K562 (cell line): ENCODE results near the gene SYMPK. TPM values are rescaled to one million over a fixed set of nuclear protein-coding genes. Genes with fewer than 3 reads are reported as not detected.

Source experiments
- CGGBP1 ChIP-seq: fragments of 250-450 bp; sonication (Bioruptor Pico); IDR thresholded peaks from 2 replicates; pipeline ENCODE4 v1.9.0; 2021; ENCODE audit warnings: mild to moderate bottlenecking
- CREB1 ChIP-seq, 2 experiments: sonication (generic) in 1 of 2; formaldehyde crosslinking in 1 of 2; IDR thresholded peaks; 2 replicates each; pipeline versions ENCODE4 v1.6.1 to v1.8.0; 2012 to 2022; ENCODE audit warnings: inconsistent platforms in 1 of 2, mild to moderate bottlenecking in 1 of 2, missing genetic modification reagents in 1 of 2, moderate library complexity in 1 of 2
- E2F1 ChIP-seq: sonication (generic); formaldehyde crosslinking; IDR thresholded peaks from 2 replicates; pipeline ENCODE4 v1.8.1; 2023; ENCODE audit warnings: mild to moderate bottlenecking, missing genetic modification reagents, moderate library complexity
- IFI16 ChIP-seq: fragments of 250-450 bp; sonication (Bioruptor Pico); IDR thresholded peaks from 2 replicates; pipeline ENCODE4 v2.1.2; 2022; ENCODE audit warnings: mild to moderate bottlenecking, inconsistent platforms
- KHSRP ChIP-seq: fragments of 450-650 bp; IDR thresholded peaks from 2 replicates; pipeline ENCODE4 v1.6.1; 2017
- MEF2D ChIP-seq: conservative IDR thresholded peaks from 2 replicates; pipeline ENCODE4 v1.6.1; 2016; ENCODE audit warnings: low read depth, missing genetic modification characterization, missing compliant biosample characterization
- MXI1 ChIP-seq: IDR thresholded peaks from 2 replicates; pipeline ENCODE4 v1.6.1; 2011; ENCODE audit warnings: low read depth, mild to moderate bottlenecking, improper control_type of control experiment, low read length
- NEUROD1 ChIP-seq: fragments of 150-350 bp; IDR thresholded peaks from 2 replicates; pipeline ENCODE4 v1.6.1; 2014; ENCODE audit warnings: borderline replicate concordance, low read length, low read depth; ENCODE audit not compliant: partially characterized antibody
- NR2F6 ChIP-seq: fragments of 450-650 bp; formaldehyde crosslinking; IDR thresholded peaks from 2 replicates; pipeline ENCODE4 v1.4.0; 2020; ENCODE audit warnings: mild to moderate bottlenecking
- PHF8 ChIP-seq: fragments of 200-600 bp; sonication (generic); IDR thresholded peaks from 2 replicates; pipeline ENCODE4 v1.6.1; 2012; ENCODE audit warnings: mixed run types, mild to moderate bottlenecking, inconsistent platforms, low read length, moderate library complexity, borderline replicate concordance
- POLR2H ChIP-seq: IDR thresholded peaks from 2 replicates; pipeline ENCODE4 v1.6.1; 2016; ENCODE audit warnings: missing genetic modification characterization, low read depth, mild to moderate bottlenecking, control low read depth, missing compliant biosample characterization, moderate library complexity
- PYGO2 ChIP-seq: fragments of 450-650 bp; IDR thresholded peaks from 2 replicates; pipeline ENCODE4 v1.6.1; 2016; ENCODE audit warnings: mild to moderate bottlenecking, missing genetic modification characterization, moderate library complexity, missing compliant biosample characterization
- SRF ChIP-seq, 2 experiments: fragments of 250-450, 450-650 bp in 1 of 2; sonication (Bioruptor Pico) in 1 of 2; sonication (generic) in 1 of 2; formaldehyde crosslinking; IDR thresholded peaks; 2 replicates each; pipeline versions ENCODE4 v1.5.0 to v1.5.1; 2020 to 2022; ENCODE audit warnings: mild to moderate bottlenecking in 1 of 2, missing genetic modification reagents in 1 of 2
- TGIF2 ChIP-seq: sonication (generic); formaldehyde crosslinking; IDR thresholded peaks from 2 replicates; pipeline ENCODE4 v1.8.1; 2022; ENCODE audit warnings: mild to moderate bottlenecking, missing genetic modification reagents, moderate library complexity
- ZNF175 ChIP-seq: fragments of 200-800 bp; sonication (Bioruptor generic); IDR thresholded peaks from 2 replicates; pipeline ENCODE4 v1.6.1; 2016; ENCODE audit warnings: low read depth, mild to moderate bottlenecking, missing genetic modification characterization, missing compliant biosample characterization
- polyA plus RNA-seq, 8 experiments: library from polyadenylated mRNA; depleted of rRNA in 4 of 8; stranded (reverse) in 5 of 8; unstranded in 3 of 8; fragments of >200 nt; fragmentation: Nextera tagmentation in 2 of 8; fragmentation: Illumina TruSeq in 1 of 8; extraction: Ambion mirVana in 2 of 8; extraction: Trizol in 1 of 8; gene quantifications; 2 replicates each; pipeline versions ENCODE4 v1.2.1 to v1.2.3, GENCODE V29; 2011 to 2014; ENCODE audit warnings: inconsistent platforms in 1 of 8, missing spikeins in 1 of 8
- total RNA-seq, 7 experiments: library from RNA; depleted of rRNA in 6 of 7; stranded (reverse); fragments of >200 nt in 6 of 7; fragmentation: Illumina TruSeq in 2 of 7; extraction: Trizol in 2 of 7; gene quantifications; 2 replicates each; pipeline versions ENCODE4 v1.2.1 to v1.2.3, GENCODE V29; 2011 to 2021; ENCODE audit warnings: low replicate concordance in 1 of 7
- TF ChIP-seq, protein P1 (sequence below): fragments of 450-650 bp; IDR thresholded peaks from 2 replicates; pipeline ENCODE4 v1.6.1; 2016; ENCODE audit warnings: low read depth, mild to moderate bottlenecking, moderate library complexity
- TF ChIP-seq, protein P2 (sequence below), 2 experiments: IDR thresholded peaks; 2 replicates each; pipeline ENCODE4 v1.6.1; 2012; ENCODE audit warnings: improper control_type of control experiment in 2 of 2, low read depth in 2 of 2, low read length in 2 of 2, borderline replicate concordance in 1 of 2
- TF ChIP-seq, protein P3 (sequence below): conservative IDR thresholded peaks from 2 replicates; pipeline ENCODE4 v1.6.1; 2011; ENCODE audit warnings: low read depth, mild to moderate bottlenecking, low read length; ENCODE audit not compliant: control insufficient read depth
- TF ChIP-seq, protein P4 (sequence below): sonication (generic); formaldehyde crosslinking; IDR thresholded peaks from 2 replicates; pipeline ENCODE4 v1.8.0; 2022; ENCODE audit warnings: missing genetic modification reagents, mild to moderate bottlenecking, moderate library complexity, borderline replicate concordance

SYMPK gene
- total and polyA plus RNA-seq, 9 of the 15 experiments (the other 6 are each of a cell fraction or from before 2014, with no cell fraction given): 0.73 to 95.5 (median 58.4) TPM

DNA sequence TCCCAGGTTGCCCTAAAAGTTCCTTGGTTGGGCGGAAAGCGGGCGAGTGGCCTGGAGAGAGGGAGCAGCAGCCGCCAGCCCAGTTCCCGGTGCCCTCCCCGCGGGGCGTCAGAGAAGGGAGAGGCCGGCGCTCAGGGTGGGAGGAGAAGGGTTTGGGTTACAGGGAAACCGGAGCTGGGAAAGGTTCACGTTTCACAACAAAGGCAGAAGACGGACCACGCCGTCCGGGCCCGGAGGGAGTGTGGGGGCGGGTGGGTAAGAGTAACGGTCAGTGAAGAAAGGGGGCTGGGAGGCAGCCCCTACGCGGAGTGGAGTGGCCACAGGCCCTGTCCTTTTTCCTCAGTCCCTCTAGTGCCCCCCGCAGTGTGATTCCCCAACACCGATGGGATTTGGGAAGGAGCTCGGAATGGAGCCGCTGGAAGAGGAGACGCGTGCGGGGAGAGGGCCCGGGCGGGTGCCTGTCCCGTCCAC, 95.5 kb downstream of the SYMPK start (continued):
- TF ChIP-seq, protein P1, sequence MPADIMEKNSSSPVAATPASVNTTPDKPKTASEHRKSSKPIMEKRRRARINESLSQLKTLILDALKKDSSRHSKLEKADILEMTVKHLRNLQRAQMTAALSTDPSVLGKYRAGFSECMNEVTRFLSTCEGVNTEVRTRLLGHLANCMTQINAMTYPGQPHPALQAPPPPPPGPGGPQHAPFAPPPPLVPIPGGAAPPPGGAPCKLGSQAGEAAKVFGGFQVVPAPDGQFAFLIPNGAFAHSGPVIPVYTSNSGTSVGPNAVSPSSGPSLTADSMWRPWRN: no peak
- TF ChIP-seq, protein P2, sequence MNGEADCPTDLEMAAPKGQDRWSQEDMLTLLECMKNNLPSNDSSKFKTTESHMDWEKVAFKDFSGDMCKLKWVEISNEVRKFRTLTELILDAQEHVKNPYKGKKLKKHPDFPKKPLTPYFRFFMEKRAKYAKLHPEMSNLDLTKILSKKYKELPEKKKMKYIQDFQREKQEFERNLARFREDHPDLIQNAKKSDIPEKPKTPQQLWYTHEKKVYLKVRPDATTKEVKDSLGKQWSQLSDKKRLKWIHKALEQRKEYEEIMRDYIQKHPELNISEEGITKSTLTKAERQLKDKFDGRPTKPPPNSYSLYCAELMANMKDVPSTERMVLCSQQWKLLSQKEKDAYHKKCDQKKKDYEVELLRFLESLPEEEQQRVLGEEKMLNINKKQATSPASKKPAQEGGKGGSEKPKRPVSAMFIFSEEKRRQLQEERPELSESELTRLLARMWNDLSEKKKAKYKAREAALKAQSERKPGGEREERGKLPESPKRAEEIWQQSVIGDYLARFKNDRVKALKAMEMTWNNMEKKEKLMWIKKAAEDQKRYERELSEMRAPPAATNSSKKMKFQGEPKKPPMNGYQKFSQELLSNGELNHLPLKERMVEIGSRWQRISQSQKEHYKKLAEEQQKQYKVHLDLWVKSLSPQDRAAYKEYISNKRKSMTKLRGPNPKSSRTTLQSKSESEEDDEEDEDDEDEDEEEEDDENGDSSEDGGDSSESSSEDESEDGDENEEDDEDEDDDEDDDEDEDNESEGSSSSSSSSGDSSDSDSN (IDR thresholded peaks at IDR 0.05; ENCODE audit: borderline replicate concordance in 1 of 2, low read depth in 2 of 2, low read length in 2 of 2): peak; percentile 24 to 76; a peak in 2 of 4 replicates
- no peak for TF ChIP-seq ZNF175
- no peak for TF ChIP-seq CREB1 (IDR thresholded peaks at IDR 0.05)
- TF ChIP-seq CREB1 (CRISPR knock-in tag; IDR thresholded peaks at IDR 0.05): peak; percentile 30; the same call in 1 of the 2 replicates
- TF ChIP-seq IFI16 (CRISPR knock-in tag): no peak
- TF ChIP-seq, protein P3, sequence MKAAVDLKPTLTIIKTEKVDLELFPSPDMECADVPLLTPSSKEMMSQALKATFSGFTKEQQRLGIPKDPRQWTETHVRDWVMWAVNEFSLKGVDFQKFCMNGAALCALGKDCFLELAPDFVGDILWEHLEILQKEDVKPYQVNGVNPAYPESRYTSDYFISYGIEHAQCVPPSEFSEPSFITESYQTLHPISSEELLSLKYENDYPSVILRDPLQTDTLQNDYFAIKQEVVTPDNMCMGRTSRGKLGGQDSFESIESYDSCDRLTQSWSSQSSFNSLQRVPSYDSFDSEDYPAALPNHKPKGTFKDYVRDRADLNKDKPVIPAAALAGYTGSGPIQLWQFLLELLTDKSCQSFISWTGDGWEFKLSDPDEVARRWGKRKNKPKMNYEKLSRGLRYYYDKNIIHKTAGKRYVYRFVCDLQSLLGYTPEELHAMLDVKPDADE: no peak
- TF ChIP-seq, protein P4, sequence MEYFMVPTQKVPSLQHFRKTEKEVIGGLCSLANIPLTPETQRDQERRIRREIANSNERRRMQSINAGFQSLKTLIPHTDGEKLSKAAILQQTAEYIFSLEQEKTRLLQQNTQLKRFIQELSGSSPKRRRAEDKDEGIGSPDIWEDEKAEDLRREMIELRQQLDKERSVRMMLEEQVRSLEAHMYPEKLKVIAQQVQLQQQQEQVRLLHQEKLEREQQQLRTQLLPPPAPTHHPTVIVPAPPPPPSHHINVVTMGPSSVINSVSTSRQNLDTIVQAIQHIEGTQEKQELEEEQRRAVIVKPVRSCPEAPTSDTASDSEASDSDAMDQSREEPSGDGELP: peak; percentile 45; the same call in 1 of the 2 replicates
- no peak for TF ChIP-seq SRF (CRISPR knock-in tag; IDR thresholded peaks at IDR 0.05)
- no peak for TF ChIP-seq NEUROD1
- no peak for TF ChIP-seq PYGO2
- peak; percentile 26; the same call in 1 of the 2 replicates for TF ChIP-seq PHF8
- 0 out of 2 replicates have a peak, but pooled peaks have one; percentile 52 for TF ChIP-seq MXI1
- TF ChIP-seq CGGBP1 (CRISPR knock-in tag): no peak
- TF ChIP-seq NR2F6 (CRISPR knock-in tag): no peak
- no peak for TF ChIP-seq POLR2H (tag)
- TF ChIP-seq MEF2D: no peak
- TF ChIP-seq TGIF2 (CRISPR knock-in tag): 0 out of 2 replicates have a peak, but pooled peaks have one; percentile 55
- TF ChIP-seq KHSRP: no peak
- TF ChIP-seq E2F1 (CRISPR knock-in tag): no peak
